Stomach (tissue), 9 donors: ENCODE results near the gene HSD17B12. TPM values are rescaled to one million over a fixed set of nuclear protein-coding genes. Genes with fewer than 3 reads are reported as not detected.
A peak's percentile ranks its signal among the peaks of the same experiment; 100 is the strongest.

Experiments used
- DNase-seq, 2 donors: peaks; one replicate each; pipeline versions ENCODE4 v3.0.0 to v3.0.0-alpha.2; 2013 to 2019
- H3K27ac ChIP-seq, 5 donors: fragments of 200-600 bp in 4 of 5; sonication (generic) in 4 of 5; one replicate each; pipeline ENCODE4 v1.5.1; 2013 to 2019; ENCODE audit warnings: mild to moderate bottlenecking in 1 of 5, moderate library complexity in 1 of 5
- H3K27me3 ChIP-seq, 3 donors: fragments of 200-600 bp; sonication (generic); one replicate each; pipeline ENCODE4 v1.5.1; 2017 to 2019; ENCODE audit warnings: mixed run types in 1 of 3
- H3K36me3 ChIP-seq, 4 donors: fragments of 200-600 bp; sonication (generic); 1 replicate in 3 of 4; 2 replicates in 1 of 4; pipeline ENCODE4 v1.5.1; 2016 to 2019
- H3K4me1 ChIP-seq, 4 donors: fragments of 200-600 bp; sonication (generic); one replicate each; pipeline ENCODE4 v1.5.1; 2016 to 2019
- H3K4me3 ChIP-seq, 4 donors: fragments of 200-600 bp; sonication (generic) in 3 of 4; one replicate each; pipeline ENCODE4 v1.5.1; 2016 to 2019; ENCODE audit warnings: mild to moderate bottlenecking in 1 of 4
- H3K9me3 ChIP-seq, 4 donors: fragments of 200-600 bp; sonication (generic); one replicate each; pipeline ENCODE4 v1.5.1; 2016 to 2019
- EP300 ChIP-seq: sonication (generic); formaldehyde crosslinking; IDR thresholded peaks from one replicate; pipeline ENCODE4 v1.6.1; 2017; ENCODE audit warnings: antibody characterized with exemption
- POLR2A ChIP-seq, 4 donors: fragments of 450-650 bp; IDR thresholded peaks; one replicate each; pipeline ENCODE4 v1.6.1; 2016; ENCODE audit warnings: antibody characterized with exemption in 4 of 4, control low read depth in 2 of 4, mild to moderate bottlenecking in 1 of 4, moderate library complexity in 1 of 4
- POLR2AphosphoS5 ChIP-seq, 3 donors: sonication (generic); formaldehyde crosslinking; IDR thresholded peaks; one replicate each; pipeline ENCODE4 v1.6.1; 2016; ENCODE audit warnings: antibody characterized with exemption in 3 of 3
- WGBS, 5 donors: extraction: QIAGEN DNeasy Blood & Tissue Kit in 3 of 5; methylation state at CpG; one replicate each; pipeline versions ENCODE4 v1.1.5 to v1.1.7; 2013 to 2018; 5-methylcytosine and 5-hydroxymethylcytosine counted together
- intact Hi-C: fragments of 100-400 bp; cut with DNase I; formaldehyde crosslinking; loops from one replicate; pipeline ENCODE4 v1.15.1; 2023; ENCODE audit warnings: low total_unique reads
- polyA plus RNA-seq, 3 donors: library from polyadenylated mRNA; stranded (reverse); fragments of 200-250 nt; gene quantifications; one replicate each; pipeline ENCODE4 v1.2.3, GENCODE V29; 2013
- total RNA-seq, 5 donors: library from RNA; depleted of rRNA; stranded (reverse); fragments of >200 nt; gene quantifications; one replicate each; pipeline versions ENCODE4 v1.1.0 to v1.2.3, GENCODE V29; 2014 to 2016
- TF ChIP-seq, protein P1 (sequence below), 7 experiments: fragments of 450-650 bp in 4 of 7; fragments of 200-600 bp in 3 of 7; sonication (generic) in 3 of 7; IDR thresholded peaks; one replicate each; pipeline ENCODE4 v1.5.1; 2016 to 2019; ENCODE audit warnings: antibody characterized with exemption in 7 of 7, control low read depth in 2 of 7, mild to moderate bottlenecking in 1 of 7
- donor health status: healthy with polysubstance abuse.
- donor health status: Bipolar disorder and iron deficiency.
- donor health status: healthy.

HSD17B12 gene
- total and polyA plus RNA-seq, 8 donors, result 25.8 to 169 (median 52.4) TPM

GRCh38 chr11:43874738-43875137 is 194.2 kb downstream of the HSD17B12 start:
- H3K9me3 ChIP-seq, result no peaks in the 10 kb centered on the region
- DNase-seq, result no peak
- H3K36me3 ChIP-seq, result no peaks in the 10 kb centered on the region
- no peak overlapping the region for H3K4me3 ChIP-seq
- intact Hi-C loops, result loop anchor here (10.0 kb wide), 1 partner anchor 170 kb away; the partner anchor contains the start of gene ACCSL
- TF ChIP-seq POLR2AphosphoS5 (IDR thresholded peaks at IDR 0.05), result no peak
- TF ChIP-seq EP300, result no peak
- no peak for TF ChIP-seq POLR2A (IDR thresholded peaks at IDR 0.05)
- TF ChIP-seq, protein P1, sequence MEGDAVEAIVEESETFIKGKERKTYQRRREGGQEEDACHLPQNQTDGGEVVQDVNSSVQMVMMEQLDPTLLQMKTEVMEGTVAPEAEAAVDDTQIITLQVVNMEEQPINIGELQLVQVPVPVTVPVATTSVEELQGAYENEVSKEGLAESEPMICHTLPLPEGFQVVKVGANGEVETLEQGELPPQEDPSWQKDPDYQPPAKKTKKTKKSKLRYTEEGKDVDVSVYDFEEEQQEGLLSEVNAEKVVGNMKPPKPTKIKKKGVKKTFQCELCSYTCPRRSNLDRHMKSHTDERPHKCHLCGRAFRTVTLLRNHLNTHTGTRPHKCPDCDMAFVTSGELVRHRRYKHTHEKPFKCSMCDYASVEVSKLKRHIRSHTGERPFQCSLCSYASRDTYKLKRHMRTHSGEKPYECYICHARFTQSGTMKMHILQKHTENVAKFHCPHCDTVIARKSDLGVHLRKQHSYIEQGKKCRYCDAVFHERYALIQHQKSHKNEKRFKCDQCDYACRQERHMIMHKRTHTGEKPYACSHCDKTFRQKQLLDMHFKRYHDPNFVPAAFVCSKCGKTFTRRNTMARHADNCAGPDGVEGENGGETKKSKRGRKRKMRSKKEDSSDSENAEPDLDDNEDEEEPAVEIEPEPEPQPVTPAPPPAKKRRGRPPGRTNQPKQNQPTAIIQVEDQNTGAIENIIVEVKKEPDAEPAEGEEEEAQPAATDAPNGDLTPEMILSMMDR (IDR thresholded peaks at IDR 0.05), result no peak
- WGBS, 5 donors, result 13 to 43% (median 18%) methylated on average over 1 of the region's 1 CpG
- peaks cover 0 to 80% (median 35%) of the 10 kb centered on the region in 3 donors for H3K27me3 ChIP-seq
- H3K4me1 ChIP-seq, result peaks cover 0 to under 1% (median 0%) of the 10 kb centered on the region in 4 donors
- no peak overlapping the region for H3K27ac ChIP-seq

GRCh38 chr11:43879789-43880639 is 199.5 kb downstream of the HSD17B12 start:
- peaks cover 14 to 26% (median 24%) of the 10 kb centered on the region in 4 donors for H3K4me1 ChIP-seq
- TF ChIP-seq POLR2A (IDR thresholded peaks at IDR 0.05) (no peak), POLR2AphosphoS5 (IDR thresholded peaks at IDR 0.05) (no peak), EP300 (no peak)
- TF ChIP-seq, protein P1 (IDR thresholded peaks at IDR 0.05), result no peak
- no peaks in the 10 kb centered on the region for H3K9me3 ChIP-seq
- intact Hi-C loops, result loop anchor here (10.0 kb wide), 1 partner anchor 165 kb away; the partner anchor contains the start of gene ACCSL
- H3K36me3 ChIP-seq, result peaks cover 11 to 29% (median 27%) of the 10 kb centered on the region in 4 donors
- no peak for DNase-seq
- WGBS, 5 donors, result 29 to 40% (median 33%) methylated on average over 13 of the region's 13 CpGs
- H3K27ac ChIP-seq, result peak overlapping the region; percentile 17 to 80 (median 74)
- H3K27me3 ChIP-seq, result peaks cover 0 to 37% (median 12%) of the 10 kb centered on the region in 3 donors
- H3K4me3 ChIP-seq, result peak overlapping the region; percentile 60 to 97 (median 81)

GRCh38 chr11:43880640-43881159 is 200.2 kb downstream of the HSD17B12 start, which contains the start of gene ALKBH3:
TSS of gene ALKBH3 (plus strand) at chr11:43880831. CDS start at chr11:43882653, 1,822 bp downstream.
- intact Hi-C loops, result no loop called here

More at GRCh38 chr11:43880640-43881159, 200.2 kb downstream of the HSD17B12 start, which contains the start of gene ALKBH3:
- H3K4me1 ChIP-seq, result peaks cover 14 to 26% (median 24%) of the 10 kb centered on the region in 4 donors
- H3K4me3 ChIP-seq, result peak within 1 kb of the TSS; percentile 60 to 97 (median 81)
- no peak for TF ChIP-seq POLR2A (IDR thresholded peaks at IDR 0.05)
- TF ChIP-seq, protein P1 (IDR thresholded peaks at IDR 0.05), result peak in 1 of 7 experiments; percentile 41
- peak; percentile 47 to 86 (median 72) for TF ChIP-seq POLR2AphosphoS5 (IDR thresholded peaks at IDR 0.05)
- no peak for TF ChIP-seq EP300
- H3K27ac ChIP-seq, result peak within 1 kb of the TSS; percentile 23 to 80 (median 74)
- H3K9me3 ChIP-seq, result no peaks in the 10 kb centered on the region
- H3K27me3 ChIP-seq, result peaks cover 0 to 30% (median 12%) of the 10 kb centered on the region in 3 donors
- DNase-seq, result peak; percentile 95 to 97
- H3K36me3 ChIP-seq, result peaks cover 11 to 35% (median 34%) of the 10 kb centered on the region in 4 donors
- WGBS, 5 donors, result 0 to 1% (median 1%) methylated on average over 21 to 36 of the region's 36 CpGs
